GM12878 (cell line): ENCODE measurements around the gene VPS26A. TPM values are rescaled to one million over a fixed set of nuclear protein-coding genes. Genes with fewer than 3 reads are reported as not detected.

ENCODE experiments used
- ATAC-seq: fragments of 200-7000 bp; cut with Tn5 transposase; 3 replicates; pipeline ENCODE4 v1.9.1; 2020; ENCODE audit warnings: mild to moderate bottlenecking, moderate library complexity
- BruUV-seq: library from RNA; stranded (reverse); fragments of 400-500 nt; replicated peaks from 2 replicates; lab custom pipeline; 2021; lab: Mats Ljungman, UMichigan
- CTCF ChIA-PET: fragments of 300-600 bp; sonication (Branson Sonifier 250); formaldehyde crosslinking; extraction: SDS; loops from one replicate; lab custom pipeline; 2021; ENCODE audit warnings: inconsistent platforms; lab: Yijun Ruan, JAX
- POLR2A ChIA-PET: fragments of 350-600 bp; formaldehyde crosslinking; extraction: SDS; loops from one replicate; lab custom pipeline; 2021; ENCODE audit warnings: inconsistent platforms; lab: Charles Lee
- RAD21 ChIA-PET: fragments of 300-600 bp; sonication (Branson Sonifier 250); formaldehyde crosslinking; loops from one replicate; lab custom pipeline; 2023; ENCODE audit warnings: antibody characterized with exemption; ENCODE audit not compliant: unreplicated experiment; lab: Charles Lee
- SMC1A ChIA-PET: fragments of 300-600 bp; sonication (Branson Sonifier 250); formaldehyde crosslinking; loops from one replicate; lab custom pipeline; 2023; ENCODE audit not compliant: unreplicated experiment, uncharacterized antibody; lab: Charles Lee
- DNase-seq: peaks from one replicate; pipeline ENCODE4 v3.0.0-alpha.2; 2011; ENCODE audit warnings: low read depth, low spot score
- FAIRE-seq: peaks from 3 replicates; lab custom pipeline; 2011; peaks lifted over from hg19 to GRCh38; lab: Jason Lieb, UNC
- H2AFZ ChIP-seq: 2 replicates; pipeline ENCODE4 v1.6.0; 2011; ENCODE audit warnings: low read depth, low read length, control low read depth; ENCODE audit not compliant: control insufficient read depth
- H3K27ac ChIP-seq: 2 replicates; pipeline ENCODE4 v1.5.1; 2011; ENCODE audit warnings: control low read depth; ENCODE audit not compliant: control insufficient read depth, insufficient read depth
- H3K27me3 ChIP-seq, 2 experiments: replicated peaks in 1 of 2; 2 replicates each; pipeline versions ENCODE4 v1.6.0 to v1.6.1; 2011; ENCODE audit warnings: low read length in 1 of 2; ENCODE audit not compliant: control insufficient read depth in 2 of 2, insufficient read depth in 2 of 2
- H3K36me3 ChIP-seq, 2 experiments: 2 replicates each; pipeline ENCODE4 v1.5.1; 2011; ENCODE audit warnings: low read length in 1 of 2; ENCODE audit not compliant: control insufficient read depth in 2 of 2, insufficient read depth in 2 of 2
- H3K4me1 ChIP-seq: 2 replicates; pipeline ENCODE4 v1.6.1; 2011; ENCODE audit warnings: mild to moderate bottlenecking, low read length, moderate library complexity, mixed read lengths; ENCODE audit not compliant: control insufficient read depth, insufficient read depth
- H3K4me2 ChIP-seq: 2 replicates; pipeline ENCODE4 v1.6.0; 2011; ENCODE audit warnings: control low read depth; ENCODE audit not compliant: control insufficient read depth, insufficient read depth
- H3K4me3 ChIP-seq: fragments of 200-600 bp; sonication (generic); 2 replicates; pipeline ENCODE4 v1.5.1; 2016
- H3K79me2 ChIP-seq: 2 replicates; pipeline ENCODE4 v1.6.0; 2011; ENCODE audit warnings: low read length; ENCODE audit not compliant: control insufficient read depth, insufficient read depth
- H3K9ac ChIP-seq: 2 replicates; pipeline ENCODE4 v1.8.0; 2011; ENCODE audit warnings: low read length, control low read depth, mixed read lengths; ENCODE audit not compliant: control insufficient read depth, insufficient read depth
- H3K9me3 ChIP-seq: replicated peaks from 3 replicates; pipeline ENCODE4 v1.5.1; 2011; ENCODE audit warnings: mild to moderate bottlenecking, low read length; ENCODE audit not compliant: control insufficient read depth, insufficient read depth
- H4K20me1 ChIP-seq: 2 replicates; pipeline ENCODE4 v1.6.0; 2011; ENCODE audit not compliant: control insufficient read depth, insufficient read depth
- CEBPB ChIP-seq, 2 experiments: fragments of 150-350 bp in 1 of 2; IDR thresholded peaks; 2 replicates each; pipeline ENCODE4 v1.6.1; 2012 to 2014; ENCODE audit warnings: low read depth in 2 of 2, low read length in 2 of 2, borderline replicate concordance in 1 of 2, inconsistent platforms in 1 of 2
- CHD2 ChIP-seq: IDR thresholded peaks from 2 replicates; pipeline ENCODE4 v1.6.1; 2011; ENCODE audit warnings: low read depth, low read length, improper control_type of control experiment, borderline replicate concordance
- CHD4 ChIP-seq: fragments of 200-600 bp; sonication (generic); IDR thresholded peaks from 2 replicates; pipeline ENCODE4 v1.6.1; 2016; ENCODE audit warnings: mild to moderate bottlenecking
- IRF4 ChIP-seq: IDR thresholded peaks from 2 replicates; pipeline ENCODE4 v1.6.1; 2011; ENCODE audit warnings: low read depth, low read length
- MXI1 ChIP-seq: fragments of 150-350 bp; IDR thresholded peaks from 2 replicates; pipeline ENCODE4 v1.6.1; 2011; ENCODE audit warnings: low read depth, mild to moderate bottlenecking, inconsistent platforms, low read length, improper control_type of control experiment
- MYB ChIP-seq: fragments of 150-350 bp; IDR thresholded peaks from 2 replicates; pipeline ENCODE4 v1.6.1; 2014; ENCODE audit warnings: mild to moderate bottlenecking, low read depth, low read length, borderline replicate concordance
- POLR2AphosphoS2 ChIP-seq: IDR thresholded peaks from 2 replicates; pipeline ENCODE4 v1.6.1; 2011; ENCODE audit warnings: low read depth, mild to moderate bottlenecking, low read length, improper control_type of control experiment, moderate library complexity
- POU2F2 ChIP-seq: IDR thresholded peaks from 3 replicates; pipeline ENCODE4 v1.6.1; 2011; ENCODE audit warnings: low read depth, mild to moderate bottlenecking, low read length, borderline replicate concordance
- RFX5 ChIP-seq: IDR thresholded peaks from 2 replicates; pipeline ENCODE4 v1.6.1; 2011; ENCODE audit warnings: low read depth, low read length, improper control_type of control experiment
- TBL1XR1 ChIP-seq: IDR thresholded peaks from 2 replicates; pipeline ENCODE4 v1.6.1; 2012; ENCODE audit warnings: low read depth, low read length, improper control_type of control experiment
- TCF12 ChIP-seq: IDR thresholded peaks from 2 replicates; pipeline ENCODE4 v1.6.1; 2011; ENCODE audit warnings: low read depth, mild to moderate bottlenecking, low read length
- TCF3 ChIP-seq: IDR thresholded peaks from 2 replicates; pipeline ENCODE4 v1.6.1; 2012; ENCODE audit warnings: low read depth, mild to moderate bottlenecking, low read length, borderline replicate concordance; ENCODE audit not compliant: insufficient read depth
- YY1 ChIP-seq: IDR thresholded peaks from 2 replicates; pipeline ENCODE4 v1.6.1; 2011; ENCODE audit warnings: low read depth, mild to moderate bottlenecking, low read length
- ZNF274 ChIP-seq: IDR thresholded peaks from one replicate; pipeline ENCODE4 v1.8.0; 2011; ENCODE audit not compliant: insufficient read length, insufficient read depth
- WGBS: methylation state at CpG from one replicate; pipeline ENCODE4 v1.1.6; 2016; ENCODE audit warnings: low lambda C conversion rate; ENCODE audit not compliant: insufficient replicate concordance, insufficient coverage; ENCODE audit errors: missing lambda C conversion rate; 5-methylcytosine and 5-hydroxymethylcytosine counted together
- in situ Hi-C: fragments of 300-500 bp; cut with MboI; formaldehyde crosslinking; loops from 9 replicates; pipeline ENCODE4 v1.14.3; 2018; ENCODE audit warnings: mixed read lengths
- intact Hi-C: fragments of 100-400 bp; cut with micrococcal nuclease; formaldehyde crosslinking; loops from one replicate; pipeline ENCODE4 v1.14.2; 2022; ENCODE audit not compliant: unreplicated experiment
- polyA plus RNA-seq, 11 experiments: library from polyadenylated mRNA; depleted of rRNA in 4 of 11; unstranded in 6 of 11; stranded (reverse) in 5 of 11; fragments of >200 nt; fragmentation: Nextera tagmentation in 4 of 11; fragmentation: Illumina TruSeq in 1 of 11; extraction: Ambion mirVana in 4 of 11; extraction: Trizol in 1 of 11; gene quantifications; 1 replicate in 1 of 11; 2 replicates in 10 of 11; pipeline versions ENCODE4 v1.2.1 to v1.2.3, GENCODE V29; 2011 to 2016; ENCODE audit warnings: inconsistent platforms in 2 of 11, missing spikeins in 2 of 11, low read depth in 1 of 11
- total RNA-seq, 4 experiments: library from RNA; depleted of rRNA in 3 of 4; stranded (reverse); fragments of >200 nt in 3 of 4; fragmentation: Illumina TruSeq in 1 of 4; extraction: Trizol in 1 of 4; gene quantifications; 2 replicates each; pipeline versions ENCODE4 v1.2.1 to v1.2.3, GENCODE V29; 2013 to 2021
- TF ChIP-seq, protein P1 (sequence below): fragments of 450-650 bp; IDR thresholded peaks from 2 replicates; pipeline ENCODE4 v1.6.1; 2016; ENCODE audit warnings: mild to moderate bottlenecking

Gene VPS26A
- total and polyA plus RNA-seq, 10 of the 15 experiments (the other 5 are each of a cell fraction or from before 2014, with no cell fraction given): 16.8 to 72.3 (median 26.8) TPM

- H3K9ac ChIP-seq: peak overlapping the region; percentile 96
- peak overlapping the region; percentile 97 for H3K27ac ChIP-seq
- H3K4me3 ChIP-seq: peak overlapping the region; percentile 73
- CTCF ChIA-PET: interaction anchor here (0.9 to 11.1 kb wide), 6 partner anchors 23 to 129 kb away, joined by 3 to 272 read pairs (median 40); partner anchors contain the start of gene HKDC1
- RAD21 ChIA-PET: interaction anchor here (1.0 to 18.9 kb wide), 4 partner anchors 36 to 138 kb away, joined by 5 to 544 read pairs (median 130); no protein-coding TSS in a partner anchor
- H3K9me3 ChIP-seq: no peaks in the 10 kb centered on the region
- TF ChIP-seq CEBPB (IDR thresholded peaks at IDR 0.05; ENCODE audit: borderline replicate concordance in 1 of 2, low read depth in 2 of 2, low read length in 2 of 2) (no peak), MXI1 (0 out of 2 replicates have a peak, but pooled peaks have one; percentile 42)
- FAIRE-seq (no peak), ATAC-seq (no peak), DNase-seq (no peak)
- H2AFZ ChIP-seq: no peak overlapping the region
- H3K79me2 ChIP-seq: peaks cover 79% of the 10 kb centered on the region
- H3K27me3 ChIP-seq: no peaks in the 10 kb centered on the region
- POLR2A ChIA-PET: interaction anchor here (0.9 to 13.2 kb wide), 5 partner anchors 10 to 132 kb away, joined by 3 to 312 read pairs (median 6); no protein-coding TSS in a partner anchor
- SMC1A ChIA-PET: interaction anchor here (0.9 to 16.6 kb wide), 9 partner anchors 14 to 138 kb away, joined by 3 to 355 read pairs (median 3); no protein-coding TSS in a partner anchor
- intact Hi-C loops: loop anchor here (1.0 kb wide), 1 partner anchor 39 kb away; no protein-coding TSS in a partner anchor
- 0 out of 2 replicates have a peak, but pooled peaks cover 2% of the 10 kb centered on the region for H4K20me1 ChIP-seq
- BruUV-seq: no TSS peak
- WGBS: 50% methylated on average over 1 of the region's 1 CpG
- peak overlapping the region; percentile 90 for H3K4me2 ChIP-seq
- peaks cover 13% of the 10 kb centered on the region for H3K4me1 ChIP-seq
- in situ Hi-C loops: loop anchor here (10.0 kb wide), 1 partner anchor 86 kb away; no protein-coding TSS in a partner anchor
- H3K36me3 ChIP-seq: 0 out of 4 replicates have a peak, but pooled peaks cover 0 to 4% of the 10 kb centered on the region in 2 experiments
Observed at GRCh38 chr10:69090685-69091084, 33.3 kb upstream of the VPS26A start.

- 0 out of 2 replicates have a peak, but pooled peaks cover 2% of the 10 kb centered on the region for H4K20me1 ChIP-seq
- 19% methylated on average over 8 of the region's 8 CpGs for WGBS
- DNase-seq (no peak), FAIRE-seq (no peak), ATAC-seq (no peak)
- H3K4me1 ChIP-seq: peaks cover 9% of the 10 kb centered on the region
- H2AFZ ChIP-seq: no peak overlapping the region
- H3K9ac ChIP-seq: peak overlapping the region; percentile 96
- H3K36me3 ChIP-seq: 0 out of 4 replicates have a peak, but pooled peaks cover 0 to 4% of the 10 kb centered on the region in 2 experiments
- H3K4me2 ChIP-seq: peak overlapping the region; percentile 90
- no TSS peak for BruUV-seq
- ChIA-PET CTCF (interaction anchor here (0.6 to 11.1 kb wide), 9 partner anchors 24 to 129 kb away, joined by 3 to 272 read pairs (median 5); partner anchors contain the start of gene HKDC1), SMC1A (interaction anchor here (0.9 to 16.6 kb wide), 11 partner anchors 13 to 299 kb away, joined by 3 to 355 read pairs (median 4); no protein-coding TSS in a partner anchor), POLR2A (interaction anchor here (0.9 to 13.2 kb wide), 5 partner anchors 9 to 131 kb away, joined by 3 to 312 read pairs (median 6); no protein-coding TSS in a partner anchor), RAD21 (interaction anchor here (0.7 to 18.9 kb wide), 4 partner anchors 37 to 138 kb away, joined by 3 to 544 read pairs (median 130); no protein-coding TSS in a partner anchor)
- in situ Hi-C loops: loop anchor here (10.0 kb wide), 1 partner anchor 86 kb away; no protein-coding TSS in a partner anchor
- no peaks in the 10 kb centered on the region for H3K27me3 ChIP-seq
- H3K9me3 ChIP-seq: no peaks in the 10 kb centered on the region
- peak overlapping the region; percentile 73 for H3K4me3 ChIP-seq
- H3K27ac ChIP-seq: peak overlapping the region; percentile 97
- intact Hi-C loops: no loop called here
- H3K79me2 ChIP-seq: peaks cover 83% of the 10 kb centered on the region
- TF ChIP-seq CHD4 (no peak), MYB (no peak), POU2F2 (peak; percentile 73; the same call in 1 of the 3 replicates), TCF12 (no peak), POLR2AphosphoS2 (0 out of 2 replicates have a peak, but pooled peaks have one; percentile 13), TCF3 (no peak), CHD2 (no peak), YY1 (no peak), IRF4 (no peak), RFX5 (no peak), TBL1XR1 (no peak), ZNF274 (no peak)
- TF ChIP-seq, protein P1, sequence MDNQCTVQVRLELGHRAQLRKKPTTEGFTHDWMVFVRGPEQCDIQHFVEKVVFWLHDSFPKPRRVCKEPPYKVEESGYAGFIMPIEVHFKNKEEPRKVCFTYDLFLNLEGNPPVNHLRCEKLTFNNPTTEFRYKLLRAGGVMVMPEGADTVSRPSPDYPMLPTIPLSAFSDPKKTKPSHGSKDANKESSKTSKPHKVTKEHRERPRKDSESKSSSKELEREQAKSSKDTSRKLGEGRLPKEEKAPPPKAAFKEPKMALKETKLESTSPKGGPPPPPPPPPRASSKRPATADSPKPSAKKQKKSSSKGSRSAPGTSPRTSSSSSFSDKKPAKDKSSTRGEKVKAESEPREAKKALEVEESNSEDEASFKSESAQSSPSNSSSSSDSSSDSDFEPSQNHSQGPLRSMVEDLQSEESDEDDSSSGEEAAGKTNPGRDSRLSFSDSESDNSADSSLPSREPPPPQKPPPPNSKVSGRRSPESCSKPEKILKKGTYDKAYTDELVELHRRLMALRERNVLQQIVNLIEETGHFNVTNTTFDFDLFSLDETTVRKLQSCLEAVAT: no peak
Observed at GRCh38 chr10:69091143-69091651, 32.8 kb upstream of the VPS26A start.
